ENCODE data around the gene AXIN2. TPM values are rescaled to one million over a fixed set of nuclear protein-coding genes. Genes with fewer than 3 reads are reported as not detected.

AXIN2 gene
- total RNA-seq, 4 donors from 2014 or later: 17.6 to 87.6 (median 23.8) TPM

DNA sequence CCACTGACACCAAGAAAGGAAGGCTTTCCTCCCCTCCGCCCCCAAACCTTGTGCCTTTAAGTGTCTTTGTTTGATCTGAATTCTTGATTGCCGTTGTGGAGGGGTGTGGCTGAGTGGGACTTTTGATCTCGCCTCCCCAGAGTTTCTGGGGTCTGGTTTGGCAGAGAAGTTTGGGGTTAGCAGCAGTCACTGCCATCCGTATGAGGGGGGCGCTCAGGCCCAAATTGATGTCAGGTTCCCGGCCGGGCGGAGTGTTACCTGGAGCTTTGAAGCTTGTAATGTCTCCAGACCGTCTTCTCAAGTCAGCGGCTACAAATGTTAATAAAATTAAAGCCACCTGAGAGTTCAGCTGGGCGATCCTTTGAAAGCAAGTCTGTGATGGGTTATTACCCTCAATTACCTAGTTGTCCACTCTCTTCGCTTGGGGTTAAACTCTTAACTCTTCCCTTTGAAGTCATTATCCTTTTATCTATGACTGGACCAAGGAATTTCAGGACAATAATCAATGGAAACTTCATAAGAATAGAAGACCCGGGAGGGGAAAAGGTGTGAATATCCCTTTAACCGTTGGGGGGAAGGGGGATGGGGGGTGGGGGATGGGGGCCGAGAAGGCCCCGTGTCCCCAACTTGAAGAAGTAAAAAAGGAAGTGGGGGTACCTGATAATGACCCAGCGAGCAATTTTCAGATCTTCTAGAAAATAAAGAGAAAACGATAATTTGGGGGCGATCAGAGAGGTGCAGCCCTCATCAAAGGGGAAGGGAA, 31.8 kb upstream of the AXIN2 start:
- no peaks in the 10 kb centered on the region for H3K27me3 ChIP-seq
- H3K4me3 ChIP-seq: no peak overlapping the region
- DNase-seq: no peak
- intact Hi-C loops (cut with DNase I; ENCODE audit: low total_unique reads): no loop called here
- 70 to 73% methylated on average over 14 to 19 of the region's 19 CpGs for WGBS, 2 donors (ENCODE audit: low coverage in 1 of 2)
- TF ChIP-seq, protein P1, sequence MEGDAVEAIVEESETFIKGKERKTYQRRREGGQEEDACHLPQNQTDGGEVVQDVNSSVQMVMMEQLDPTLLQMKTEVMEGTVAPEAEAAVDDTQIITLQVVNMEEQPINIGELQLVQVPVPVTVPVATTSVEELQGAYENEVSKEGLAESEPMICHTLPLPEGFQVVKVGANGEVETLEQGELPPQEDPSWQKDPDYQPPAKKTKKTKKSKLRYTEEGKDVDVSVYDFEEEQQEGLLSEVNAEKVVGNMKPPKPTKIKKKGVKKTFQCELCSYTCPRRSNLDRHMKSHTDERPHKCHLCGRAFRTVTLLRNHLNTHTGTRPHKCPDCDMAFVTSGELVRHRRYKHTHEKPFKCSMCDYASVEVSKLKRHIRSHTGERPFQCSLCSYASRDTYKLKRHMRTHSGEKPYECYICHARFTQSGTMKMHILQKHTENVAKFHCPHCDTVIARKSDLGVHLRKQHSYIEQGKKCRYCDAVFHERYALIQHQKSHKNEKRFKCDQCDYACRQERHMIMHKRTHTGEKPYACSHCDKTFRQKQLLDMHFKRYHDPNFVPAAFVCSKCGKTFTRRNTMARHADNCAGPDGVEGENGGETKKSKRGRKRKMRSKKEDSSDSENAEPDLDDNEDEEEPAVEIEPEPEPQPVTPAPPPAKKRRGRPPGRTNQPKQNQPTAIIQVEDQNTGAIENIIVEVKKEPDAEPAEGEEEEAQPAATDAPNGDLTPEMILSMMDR (IDR thresholded peaks at IDR 0.05): no peak
- TF ChIP-seq POLR2A (IDR thresholded peaks at IDR 0.05): no peak
- TF ChIP-seq EP300 (IDR thresholded peaks at IDR 0.05; ENCODE audit: low read depth): no peak
- TF ChIP-seq POLR2AphosphoS5 (IDR thresholded peaks at IDR 0.05): no peak
- no peak overlapping the region for H3K27ac ChIP-seq
- in situ Hi-C loops (cut with MboI; ENCODE audit: low pct_ligation_motif_present in 1 of 4, low pct_unique_long_range_greater_than_20kb in 1 of 4, low sequenced_read_pairs in 3 of 4): no loop called here
- H3K36me3 ChIP-seq: no peaks in the 10 kb centered on the region
- H3K9me3 ChIP-seq: no peaks in the 10 kb centered on the region
- H3K4me1 ChIP-seq: peaks cover 8 to 18% (median 12%) of the 10 kb centered on the region in 4 donors

DNA sequence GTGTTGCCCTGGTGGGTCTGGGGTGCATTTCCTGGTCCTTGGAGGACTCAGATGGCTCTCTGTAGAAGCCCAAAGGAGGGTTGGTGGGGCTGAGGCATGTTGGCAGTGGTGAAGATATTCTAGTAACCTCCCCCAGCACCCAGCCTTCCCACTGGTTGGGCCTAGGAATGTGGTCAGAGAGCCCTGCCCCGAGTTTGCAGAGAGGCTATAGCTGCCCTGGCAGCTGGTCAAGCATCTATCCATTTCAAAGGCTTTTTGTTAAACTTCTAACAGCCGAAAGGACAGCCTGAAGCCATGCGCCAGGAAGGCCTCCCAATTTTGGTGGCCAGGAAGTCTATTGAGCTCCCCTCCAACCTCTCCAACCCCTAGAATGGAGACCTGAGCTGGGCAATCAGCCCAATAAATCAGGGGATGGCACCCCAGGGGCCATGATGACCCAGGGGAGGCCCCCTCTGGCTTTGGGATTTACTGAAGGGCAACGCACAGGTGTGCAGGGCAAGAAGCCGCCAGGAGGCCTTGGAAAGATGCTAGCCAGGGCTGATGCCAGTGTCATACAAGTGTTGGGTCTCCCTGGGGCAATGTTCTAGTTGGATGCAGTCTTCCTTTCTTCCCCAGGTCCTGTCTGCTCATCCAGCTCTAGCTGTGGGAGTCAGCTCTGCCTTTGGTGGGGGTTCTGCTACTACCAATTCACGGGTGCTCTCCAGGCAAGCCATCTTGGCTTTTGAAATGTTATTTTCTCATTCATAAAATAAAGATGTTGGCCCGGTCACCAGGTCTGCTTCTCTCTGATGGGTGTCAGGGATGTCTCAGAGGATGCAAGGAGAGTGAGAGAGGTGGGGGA, 30.9 kb upstream of the AXIN2 start:
- Histone ChIP-seq H3K27me3 (no peaks in the 10 kb centered on the region), H3K4me1 (peaks cover 11 to 27% (median 15%) of the 10 kb centered on the region in 4 donors), H3K27ac (no peak overlapping the region), H3K4me3 (no peak overlapping the region), H3K9me3 (no peaks in the 10 kb centered on the region), H3K36me3 (no peaks in the 10 kb centered on the region)
- intact Hi-C loops (cut with DNase I; ENCODE audit: low total_unique reads): no loop called here
- in situ Hi-C loops (cut with MboI; ENCODE audit: low pct_ligation_motif_present in 1 of 4, low pct_unique_long_range_greater_than_20kb in 1 of 4, low sequenced_read_pairs in 3 of 4): no loop called here
- no peak for DNase-seq
- WGBS, 2 donors (ENCODE audit: low coverage in 1 of 2): 81 to 92% methylated on average over 2 to 7 of the region's 7 CpGs
- TF ChIP-seq POLR2AphosphoS5 (IDR thresholded peaks at IDR 0.05): no peak
- TF ChIP-seq EP300 (IDR thresholded peaks at IDR 0.05; ENCODE audit: low read depth): no peak
- TF ChIP-seq, protein P1 (IDR thresholded peaks at IDR 0.05): no peak
- TF ChIP-seq POLR2A (IDR thresholded peaks at IDR 0.05): no peak

DNA sequence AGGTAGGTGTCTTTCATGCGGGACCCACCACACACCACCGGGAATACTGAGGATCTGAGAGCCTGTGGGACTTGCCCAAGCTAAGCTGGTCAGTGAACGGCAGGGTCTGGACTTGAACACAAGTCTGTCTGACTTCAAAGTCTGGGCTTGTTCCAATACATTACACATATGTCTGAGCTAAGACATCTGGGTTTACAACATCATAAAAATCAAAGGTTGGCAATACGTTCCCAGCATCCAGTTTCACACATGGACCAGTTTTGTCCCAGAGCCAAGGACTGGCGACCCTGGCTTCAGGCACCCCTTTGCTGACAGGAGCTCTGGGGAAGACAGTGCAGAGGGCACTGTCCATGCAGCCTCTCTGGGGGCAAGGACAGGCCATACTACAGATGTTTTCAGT, 27.9 kb upstream of the AXIN2 start:
- no peak for DNase-seq
- TF ChIP-seq, protein P1 (IDR thresholded peaks at IDR 0.05): no peak
- no peak for TF ChIP-seq POLR2AphosphoS5 (IDR thresholded peaks at IDR 0.05)
- TF ChIP-seq POLR2A (IDR thresholded peaks at IDR 0.05): no peak
- TF ChIP-seq EP300 (IDR thresholded peaks at IDR 0.05; ENCODE audit: low read depth): no peak
- Histone ChIP-seq H3K9me3 (no peaks in the 10 kb centered on the region), H3K4me1 (peaks cover 11 to 23% (median 17%) of the 10 kb centered on the region in 4 donors), H3K27ac (peak overlapping the region in 3 of 4 donors; percentile 20 to 59 (median 31)), H3K27me3 (no peaks in the 10 kb centered on the region), H3K4me3 (no peak overlapping the region), H3K36me3 (no peaks in the 10 kb centered on the region)
- 33% methylated on average over 5 of the region's 5 CpGs; no CpG with 5 or more reads in 1 of the 2 donors for WGBS, 2 donors (ENCODE audit: low coverage in 1 of 2)
- intact Hi-C loops (cut with DNase I; ENCODE audit: low total_unique reads): no loop called here
- in situ Hi-C loops (cut with MboI; ENCODE audit: low pct_ligation_motif_present in 1 of 4, low pct_unique_long_range_greater_than_20kb in 1 of 4, low sequenced_read_pairs in 3 of 4): no loop called here

DNA sequence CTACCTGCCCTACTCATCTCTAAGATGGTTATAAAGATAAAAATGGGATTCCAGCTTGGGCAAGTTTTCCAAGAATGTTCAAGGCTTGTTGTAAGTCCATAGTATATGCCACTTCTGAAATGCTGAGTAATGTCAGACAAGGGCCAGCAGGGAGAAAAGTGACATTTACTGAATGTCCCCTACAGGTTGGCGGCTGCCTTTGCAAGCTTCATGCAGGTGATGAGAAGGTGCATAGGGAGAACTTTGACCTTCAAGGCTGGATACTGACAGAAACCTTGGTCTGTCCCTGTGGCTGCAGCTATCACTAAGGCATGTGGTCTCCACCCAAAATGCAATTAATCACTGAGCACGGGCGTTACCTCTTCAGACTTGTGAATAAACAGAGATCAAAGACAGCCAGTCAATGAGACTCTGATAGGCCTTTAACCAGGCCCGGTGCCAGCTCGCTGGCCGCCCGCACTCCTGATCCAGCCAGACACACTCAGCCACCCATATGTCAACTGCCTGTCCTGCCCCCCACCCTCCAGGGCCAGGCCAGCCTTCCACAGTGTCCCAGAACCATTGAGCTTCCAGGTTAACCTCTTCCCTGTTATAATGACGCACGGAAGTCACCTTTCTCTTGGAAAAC, 26.8 kb upstream of the AXIN2 start:
- intact Hi-C loops (cut with DNase I; ENCODE audit: low total_unique reads): no loop called here
- 48% methylated on average over 9 of the region's 9 CpGs; no CpG with 5 or more reads in 1 of the 2 donors for WGBS, 2 donors (ENCODE audit: low coverage in 1 of 2)
- H3K27me3 ChIP-seq: no peaks in the 10 kb centered on the region
- peak overlapping the region; percentile 20 to 59 (median 40) for H3K27ac ChIP-seq
- H3K4me1 ChIP-seq: peaks cover 11 to 22% (median 17%) of the 10 kb centered on the region in 4 donors
- DNase-seq: peak; percentile 78
- H3K36me3 ChIP-seq: no peaks in the 10 kb centered on the region
- no peak overlapping the region for H3K4me3 ChIP-seq
- no peaks in the 10 kb centered on the region for H3K9me3 ChIP-seq
- TF ChIP-seq EP300 (IDR thresholded peaks at IDR 0.05; ENCODE audit: low read depth) (no peak), POLR2AphosphoS5 (IDR thresholded peaks at IDR 0.05) (peak; percentile 21 to 55 (median 22)), POLR2A (IDR thresholded peaks at IDR 0.05) (no peak)
- TF ChIP-seq, protein P1 (IDR thresholded peaks at IDR 0.05): peak in 4 of 5 experiments; percentile 36 to 83 (median 54)
- in situ Hi-C loops (cut with MboI; ENCODE audit: low pct_ligation_motif_present in 1 of 4, low pct_unique_long_range_greater_than_20kb in 1 of 4, low sequenced_read_pairs in 3 of 4): no loop called here
